Astrocyte of the hippocampus (primary cell): ENCODE results near the gene ZIC4.

Source experiments
- DNase-seq: peaks from one replicate; pipeline ENCODE4 v3.0.0; 2011; ENCODE audit warnings: low read depth, low spot score

The ZIC4 gene

GRCh38 chr3:147391781-147392624 is 14.3 kb downstream of the ZIC4 start:
- DNase-seq, result peak; percentile 80

GRCh38 chr3:147390589-147391569 is 15.5 kb downstream of the ZIC4 start:
- DNase-seq, result no peak

DNA sequence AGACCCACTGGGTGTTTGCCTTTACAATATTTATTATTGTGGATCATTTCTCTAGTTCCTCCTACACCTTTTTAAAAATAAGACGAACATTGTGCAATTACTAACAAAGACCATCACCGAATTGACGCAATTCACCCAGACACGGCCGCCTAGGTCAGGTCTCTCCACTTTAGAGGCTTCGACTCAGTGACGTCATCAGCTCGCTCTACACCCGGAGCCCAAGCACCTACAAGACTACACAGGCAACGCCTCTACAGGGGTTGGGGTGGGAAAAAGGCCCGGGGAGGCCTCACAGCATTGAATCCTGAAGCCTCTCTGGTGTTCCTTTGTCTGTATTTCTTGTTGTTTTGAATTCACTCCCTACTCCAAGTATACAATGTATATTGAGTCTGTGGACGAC is 16.6 kb downstream of the ZIC4 start:
- no peak for DNase-seq

GRCh38 chr3:147388700-147389580 is 17.4 kb downstream of the ZIC4 start:
- no peak for DNase-seq

DNA sequence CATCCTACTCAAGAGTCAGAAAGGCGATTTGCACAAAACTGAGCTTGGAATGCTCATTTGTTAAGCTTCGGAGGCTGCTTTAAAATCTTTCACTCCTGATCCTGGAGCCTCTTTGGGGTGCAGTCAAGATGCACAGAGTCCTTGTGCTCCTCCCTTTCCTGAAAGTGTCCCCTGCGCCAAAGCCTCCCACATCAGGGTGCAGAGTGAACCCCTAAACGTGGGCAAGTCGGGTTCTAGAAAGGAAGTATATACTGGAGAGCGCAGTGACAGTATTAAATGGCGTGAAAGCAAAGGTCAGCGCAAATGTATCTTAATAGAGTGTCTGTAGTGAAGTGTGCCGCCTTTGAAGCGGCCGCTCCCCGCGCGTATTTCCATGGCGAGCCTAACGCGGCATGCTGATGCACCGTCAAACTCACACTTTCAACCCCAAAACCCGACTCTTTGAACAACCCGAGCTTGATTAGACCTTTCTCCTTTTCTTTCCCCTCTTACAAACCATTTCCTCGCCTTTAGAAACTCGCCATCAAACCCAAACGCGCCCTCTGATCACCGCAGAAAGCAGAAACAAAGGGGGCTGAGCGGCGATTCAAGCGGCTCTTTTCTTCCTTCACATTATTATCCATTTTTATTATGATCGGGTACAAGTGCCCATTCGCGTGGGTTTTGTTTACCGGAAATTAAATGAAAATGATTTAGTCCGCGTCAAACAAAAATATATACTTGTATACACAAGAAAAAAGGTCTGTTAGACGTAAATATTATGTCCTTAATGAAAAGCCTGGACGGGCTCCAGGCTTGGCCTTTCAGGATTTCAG is 18.3 kb downstream of the ZIC4 start:
- no peak for DNase-seq

DNA sequence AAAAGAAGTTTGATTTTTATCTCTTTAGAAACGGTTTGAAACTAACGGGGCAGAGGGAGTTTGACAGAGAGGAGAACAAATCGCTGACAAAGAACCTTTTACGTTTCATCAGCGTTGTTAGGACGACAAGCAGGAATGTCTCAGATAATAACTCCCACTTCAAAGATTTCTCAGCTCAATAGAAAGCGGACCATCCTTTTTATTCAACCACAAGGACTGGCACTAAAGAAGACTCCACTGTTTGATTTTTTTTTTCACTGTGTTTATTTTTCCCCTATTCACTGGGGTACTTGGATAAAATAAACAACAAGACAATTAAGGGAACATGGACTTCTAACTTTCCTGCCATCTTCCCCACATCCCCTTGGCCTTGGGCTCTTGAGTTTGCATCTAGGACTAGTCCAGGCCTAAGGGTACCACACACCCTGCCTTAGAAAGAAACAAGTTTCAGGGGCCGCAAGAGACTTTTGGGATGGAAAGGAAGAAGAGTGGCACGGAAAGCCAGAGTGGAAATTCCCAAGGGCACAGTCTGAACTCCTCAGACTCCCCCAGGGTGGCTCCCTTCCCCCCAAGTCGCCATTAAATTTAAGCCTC is 19.0 kb downstream of the ZIC4 start:
- no peak for DNase-seq

GRCh38 chr3:147385059-147386012 is 21.0 kb downstream of the ZIC4 start:
- DNase-seq, result no peak

- DNase-seq, result no peak
These were observed 21.9 kb downstream of the ZIC4 start for GRCh38 chr3:147384210-147385058.

GRCh38 chr3:147383617-147384016 is 22.7 kb downstream of the ZIC4 start:
- no peak for DNase-seq

DNA sequence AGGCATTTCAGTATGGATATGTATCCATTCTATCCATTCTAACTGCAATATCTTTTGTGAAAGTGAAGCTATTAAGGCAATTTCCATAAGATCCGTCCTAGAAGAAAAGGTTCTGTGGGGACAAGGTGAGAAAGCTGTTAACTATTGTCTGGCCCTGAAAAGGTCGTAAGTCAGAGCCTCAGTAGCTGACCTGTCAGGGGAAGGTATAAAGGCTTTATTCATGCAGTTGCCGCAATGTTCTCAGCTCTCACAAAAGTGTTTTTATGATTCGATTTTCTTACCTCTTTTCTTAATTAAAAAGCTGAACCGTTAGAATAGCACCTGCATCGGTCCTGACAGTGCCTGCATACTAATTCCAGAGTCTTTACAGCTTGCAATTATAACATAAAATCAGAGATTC is 24.7 kb downstream of the ZIC4 start:
- DNase-seq, result no peak

- no peak for DNase-seq
These were observed 25.4 kb downstream of the ZIC4 start for GRCh38 chr3:147380977-147381376.

DNA sequence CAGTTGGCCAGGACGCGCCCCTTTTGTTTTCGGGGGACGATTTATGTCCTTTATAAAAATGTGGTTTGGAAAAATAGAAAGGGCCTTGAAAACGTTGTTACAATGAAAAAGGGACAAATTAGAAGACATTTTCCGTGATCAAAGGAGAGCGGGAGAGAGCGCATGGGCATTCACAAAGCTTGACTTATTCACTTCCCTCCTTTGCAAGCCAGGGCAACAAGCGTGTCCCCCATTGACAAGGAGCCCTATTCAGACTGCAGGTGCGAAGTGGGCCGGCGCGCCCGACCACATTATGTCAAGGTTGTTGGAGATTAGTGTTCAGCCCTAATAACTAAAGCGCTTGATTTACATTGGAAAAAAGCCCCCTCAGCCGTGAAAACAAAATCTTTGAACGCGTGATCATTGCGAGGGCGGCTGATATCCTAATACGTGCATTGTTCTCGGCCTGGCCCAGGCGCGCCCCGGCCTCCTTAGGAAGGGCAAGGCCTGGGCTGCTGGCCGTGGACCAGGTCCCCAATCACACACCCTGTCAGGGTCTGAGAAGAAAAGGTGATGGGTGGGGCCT is 25.9 kb downstream of the ZIC4 start:
- no peak for DNase-seq

GRCh38 chr3:147379651-147380050 is 26.7 kb downstream of the ZIC4 start:
- DNase-seq, result no peak

GRCh38 chr3:147377412-147378367 is 28.7 kb downstream of the ZIC4 start:
- no peak for DNase-seq

GRCh38 chr3:147373301-147373700 is 33.0 kb downstream of the ZIC4 start:
- DNase-seq, result no peak

- DNase-seq, result no peak
These were observed 33.8 kb downstream of the ZIC4 start for GRCh38 chr3:147372525-147373027.
